Measurements from ENCODE around the gene ZNF821.
"Not testable (repeated sequence)": the region's sequence is repeated elsewhere in the genome, so short reads cannot be mapped to it uniquely, and the experiment has no call there.

ZNF821 gene

DNA sequence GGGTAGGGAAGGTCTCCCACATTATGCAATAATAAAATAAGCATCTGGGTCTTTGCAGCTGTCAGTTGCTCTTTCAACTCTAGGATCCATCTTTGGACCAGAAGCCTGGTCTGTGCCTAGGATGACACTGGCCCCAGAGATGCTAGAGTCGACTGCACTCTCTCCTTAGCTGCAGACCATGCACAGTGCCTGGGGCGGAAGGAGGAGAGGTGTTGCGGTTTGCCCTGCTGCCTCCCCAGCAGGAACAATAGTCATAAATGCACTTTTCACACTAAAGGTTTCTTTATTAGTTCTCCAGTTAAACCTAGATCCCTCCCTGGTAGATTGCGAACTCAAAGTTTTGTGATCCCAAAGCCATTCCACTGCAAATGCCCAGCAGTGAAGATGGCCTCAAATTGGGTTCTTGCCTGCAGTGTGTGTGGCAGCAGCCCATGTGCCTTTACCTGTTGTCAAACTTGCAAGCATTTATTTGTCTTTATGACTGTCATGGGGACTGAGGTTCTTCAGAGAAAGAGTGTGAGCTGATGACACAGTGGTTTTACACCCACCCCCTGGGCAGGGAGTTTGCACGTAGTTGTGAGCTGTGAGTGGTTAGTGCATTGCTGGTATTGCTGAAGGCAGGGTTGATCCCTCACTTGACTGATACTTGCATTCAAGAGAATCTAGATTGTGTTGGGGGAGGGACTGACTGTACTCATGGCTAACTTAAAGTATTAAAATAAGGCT, 27.9 kb downstream of the ZNF821 start:
- no peak for DNase-seq

DNA sequence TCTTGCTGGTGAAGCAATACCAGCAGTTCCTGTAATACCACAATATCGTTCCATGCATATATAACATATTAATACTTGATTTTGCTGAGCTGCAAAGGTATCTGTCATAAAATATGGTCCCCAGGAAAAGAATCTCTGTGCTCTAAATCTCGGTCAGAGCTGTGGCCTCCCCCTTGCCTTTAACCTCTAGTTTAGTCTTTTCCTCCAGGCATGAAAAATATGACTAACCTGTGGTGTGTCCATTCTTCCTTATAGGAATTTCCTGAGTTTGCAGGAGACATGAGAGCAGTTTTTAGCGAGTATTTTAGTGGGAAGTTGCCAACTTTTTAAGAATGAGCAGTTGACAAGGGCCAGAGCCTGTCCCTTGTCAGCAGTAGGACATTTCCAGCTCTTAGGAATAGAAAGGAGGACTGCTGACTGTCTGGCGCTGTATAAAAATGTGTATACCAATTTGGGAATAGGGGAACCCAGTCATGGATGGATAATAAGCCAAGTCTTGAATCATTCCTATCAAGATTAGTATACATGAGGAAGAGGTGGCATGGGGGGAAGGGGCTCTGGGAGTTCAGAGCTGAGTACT, 29.5 kb downstream of the ZNF821 start:
- no peak for DNase-seq

DNA sequence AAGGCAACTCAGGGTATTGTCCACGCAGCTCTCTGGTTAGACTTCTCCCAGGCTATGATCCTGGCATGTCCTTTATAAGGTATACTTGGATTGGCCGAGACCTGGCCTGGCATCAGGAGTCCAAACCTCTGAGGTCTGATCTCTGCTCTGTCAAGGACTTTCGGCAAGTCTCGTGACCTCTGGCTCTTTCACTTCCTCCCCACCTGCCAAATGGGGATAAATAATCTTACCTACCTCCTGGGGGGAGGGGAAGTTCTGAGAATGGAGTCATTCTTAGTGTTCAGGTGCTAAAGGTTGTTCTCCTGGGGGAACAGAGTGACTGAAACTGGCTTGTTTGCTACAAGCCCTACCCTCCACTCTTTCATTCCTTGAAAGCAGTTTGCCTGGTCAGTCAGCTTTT, 30.6 kb downstream of the ZNF821 start:
- DNase-seq = no peak

DNA sequence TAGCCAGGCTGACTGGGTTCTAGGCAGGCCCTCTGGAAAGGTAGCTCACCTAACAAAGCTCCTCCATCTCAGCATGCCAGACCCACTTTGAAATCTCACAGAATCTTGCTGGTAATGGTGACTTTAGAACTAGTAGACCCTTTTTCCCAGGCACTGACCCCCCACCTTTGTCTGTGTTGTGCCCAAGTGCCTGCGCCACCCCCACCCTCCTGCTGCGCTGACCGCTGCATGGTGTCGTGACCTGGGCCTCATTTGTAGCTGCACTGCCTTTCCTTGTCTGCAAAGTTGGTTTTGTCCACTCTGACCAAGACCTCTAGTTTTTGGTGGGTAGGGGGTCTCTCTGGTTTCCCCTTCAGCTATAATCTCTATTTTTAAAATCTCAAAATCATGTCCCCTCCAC, 31.4 kb downstream of the ZNF821 start:
- no peak for DNase-seq

DNA sequence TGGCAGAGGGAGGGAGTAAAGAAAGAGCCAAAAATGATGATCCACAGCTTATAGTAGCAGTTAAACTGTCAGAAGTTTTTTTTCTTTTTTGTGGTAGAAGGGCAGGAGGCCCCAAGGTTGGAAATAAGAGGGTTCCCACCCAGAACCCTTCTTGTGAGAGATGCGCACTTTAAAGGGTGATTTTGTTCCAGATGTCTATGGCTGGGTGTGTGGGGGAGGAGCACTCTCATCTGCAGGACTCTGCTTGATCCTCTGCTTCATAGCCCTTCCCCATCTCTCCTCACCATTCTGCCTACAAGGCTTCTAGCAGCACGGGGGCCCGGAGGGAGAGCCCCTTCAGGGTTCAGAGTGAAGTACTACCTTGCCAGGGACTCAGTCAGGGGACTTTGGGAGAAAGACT, 31.8 kb downstream of the ZNF821 start:
- DNase-seq = no peak

DNA sequence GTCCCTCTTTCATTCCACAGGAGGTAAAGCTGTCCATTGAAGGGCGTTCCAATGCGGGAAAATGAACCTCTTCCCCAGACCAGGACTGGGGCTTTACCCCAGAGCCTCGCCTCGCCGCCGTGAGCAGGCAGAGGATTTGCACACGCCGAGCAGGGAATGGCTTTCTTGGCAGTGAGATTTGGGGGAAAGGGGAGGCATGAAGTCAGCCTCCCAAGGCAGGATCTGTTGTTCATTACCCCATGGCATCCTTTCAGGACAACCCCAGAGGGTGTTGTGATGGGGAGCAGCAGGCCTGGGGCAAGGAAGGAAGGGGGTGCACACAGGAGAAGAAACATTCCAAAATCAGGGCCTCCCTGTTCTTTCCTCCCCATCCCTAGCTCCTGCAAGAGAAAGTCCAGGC, 32.2 kb downstream of the ZNF821 start:
- no peak for DNase-seq

DNA sequence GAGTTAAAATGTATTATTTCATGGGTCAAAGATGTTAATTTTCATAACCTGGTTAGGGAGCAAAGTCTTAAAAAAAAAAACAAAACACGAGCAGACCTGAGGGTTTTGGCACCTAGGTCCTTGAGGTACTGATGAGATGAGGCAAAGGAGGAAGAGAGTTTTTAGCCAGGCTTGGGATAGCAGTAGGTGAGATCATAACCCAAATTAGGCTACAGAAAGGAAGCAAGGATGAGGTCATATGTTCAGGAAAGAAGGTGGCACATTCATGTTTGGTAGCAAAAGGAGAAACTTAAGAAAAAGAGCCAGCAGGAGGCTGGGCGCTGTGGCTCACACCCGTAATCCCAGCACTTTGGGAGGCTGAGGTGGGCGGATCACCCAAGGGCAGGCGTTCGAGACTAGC, 35.4 kb downstream of the ZNF821 start:
- DNase-seq = no peak

DNA sequence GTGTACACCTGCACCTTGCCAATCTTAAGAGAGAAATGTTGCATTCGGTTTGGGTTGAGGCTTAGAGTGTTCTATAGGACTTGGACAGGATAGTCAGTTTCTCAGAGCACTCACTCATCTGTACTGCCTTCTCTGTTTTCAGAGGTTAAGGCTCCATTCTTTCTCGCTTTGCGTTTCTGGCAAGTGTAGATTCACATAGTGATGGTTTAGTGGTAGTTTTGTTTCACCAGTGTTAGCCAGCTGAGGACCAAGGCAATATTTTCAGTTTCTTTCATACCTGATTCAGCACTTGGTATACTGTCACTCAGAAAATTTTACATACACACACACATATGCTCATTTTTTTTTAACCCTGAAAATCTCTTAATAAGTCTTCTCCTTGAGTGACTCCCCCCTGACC, 36.9 kb downstream of the ZNF821 start:
- no peak for DNase-seq

DNA sequence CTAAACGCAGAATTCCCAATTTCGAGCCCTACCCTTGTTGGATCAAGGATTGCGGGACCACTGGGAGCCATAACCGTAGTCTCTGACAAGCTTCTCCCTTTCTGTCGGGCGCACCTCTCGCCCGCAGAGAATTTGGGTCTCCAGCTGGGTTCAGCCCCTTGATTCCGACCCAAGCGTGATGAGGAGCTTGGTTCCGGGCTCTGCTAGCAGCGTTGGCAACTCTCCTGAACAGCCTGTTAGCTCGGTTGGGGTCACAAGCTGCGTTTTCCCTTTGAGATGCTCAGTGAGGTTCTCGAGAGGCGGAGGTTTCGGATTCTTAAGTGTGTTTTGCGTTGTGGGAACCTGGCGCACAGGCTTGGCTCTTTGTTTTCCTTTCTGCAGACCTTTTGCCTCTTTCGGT, 37.6 kb downstream of the ZNF821 start:
- DNase-seq = no peak

DNA sequence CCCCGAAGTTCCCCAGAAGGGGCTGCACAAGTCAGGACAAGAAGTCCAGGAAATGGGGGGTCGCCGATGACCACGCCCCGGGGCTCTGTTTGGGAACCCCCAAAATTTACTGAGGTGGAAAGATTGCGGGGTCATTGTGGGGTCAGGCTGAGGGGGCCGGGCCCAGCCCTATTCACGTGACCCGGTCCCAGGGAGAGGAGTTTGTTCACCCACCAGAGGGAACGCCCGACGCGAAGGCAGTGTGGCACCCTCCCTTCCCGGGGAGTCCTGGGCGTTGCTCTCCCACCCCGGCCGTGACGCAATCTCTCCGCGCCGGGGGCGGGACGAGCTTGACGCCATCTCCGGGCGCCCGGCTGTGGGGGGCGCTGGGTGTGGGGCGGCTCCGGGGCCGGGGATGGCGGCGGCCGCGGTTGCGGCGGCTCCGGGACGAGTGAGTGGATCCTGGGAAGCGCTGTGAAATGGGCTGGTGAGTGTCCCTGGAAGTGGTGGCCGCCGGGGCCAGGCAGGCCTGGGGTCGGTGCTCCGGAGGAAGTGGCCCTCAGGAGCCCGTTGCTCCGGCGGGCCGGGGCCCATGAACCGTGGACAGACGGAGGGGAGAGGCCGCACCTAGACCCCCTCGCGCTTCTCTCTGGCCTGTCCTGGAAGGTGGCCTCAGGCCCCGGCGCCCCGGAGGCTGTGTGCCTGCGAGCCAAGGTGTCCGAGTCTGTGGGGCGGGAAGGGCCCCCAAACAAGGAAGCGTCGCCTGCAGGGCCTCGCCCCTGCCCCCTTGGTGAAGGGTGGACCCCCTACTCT, 38.1 kb downstream of the ZNF821 start, which contains the start of gene ATXN1L:
Gene ATXN1L (plus strand): TSS at position 338 of the 792 bp plus-strand sequence. CDS start 3,765 bp downstream, outside the sequence.
- DNase-seq = peak; percentile 46 to 82

DNA sequence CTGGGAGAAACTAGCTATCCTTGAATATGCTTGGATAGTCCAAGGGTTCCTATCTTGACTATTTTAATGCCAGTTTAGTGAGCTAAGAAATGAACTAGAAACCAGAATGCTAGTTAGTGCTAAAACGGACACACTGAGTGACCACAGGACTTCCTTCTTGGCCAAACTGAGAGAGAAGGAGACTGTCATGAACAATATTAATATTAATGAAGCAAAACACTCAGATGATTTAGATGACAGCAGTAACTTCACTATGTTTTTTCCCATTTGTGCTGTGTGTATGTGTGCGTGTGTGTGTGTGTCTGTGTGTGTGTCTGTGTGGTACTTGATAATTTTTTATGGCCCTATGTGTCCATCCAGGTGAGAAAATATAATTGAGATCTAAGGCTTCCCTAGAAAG, 40.4 kb downstream of the ZNF821 start:
- DNase-seq = no peak

DNA sequence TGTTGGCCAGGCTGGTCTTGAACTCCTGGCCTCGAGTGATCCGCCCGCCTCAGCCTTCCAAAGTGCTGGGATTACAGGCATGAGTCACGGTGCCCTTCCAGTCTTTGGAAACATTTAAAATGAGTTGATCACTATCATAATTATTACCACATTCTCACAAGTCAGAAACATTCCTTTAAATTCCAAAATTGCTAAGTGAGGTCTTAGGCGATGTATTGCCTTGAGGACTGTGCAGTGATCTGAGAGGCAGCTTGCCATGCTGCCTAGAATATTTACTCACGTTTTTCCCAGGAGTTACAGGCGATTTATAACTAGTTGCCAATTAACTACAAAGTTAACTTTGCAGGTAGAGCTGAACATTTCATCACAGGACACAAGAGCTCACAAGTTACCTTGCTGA, 43.9 kb downstream of the ZNF821 start:
- DNase-seq = no peak

DNA sequence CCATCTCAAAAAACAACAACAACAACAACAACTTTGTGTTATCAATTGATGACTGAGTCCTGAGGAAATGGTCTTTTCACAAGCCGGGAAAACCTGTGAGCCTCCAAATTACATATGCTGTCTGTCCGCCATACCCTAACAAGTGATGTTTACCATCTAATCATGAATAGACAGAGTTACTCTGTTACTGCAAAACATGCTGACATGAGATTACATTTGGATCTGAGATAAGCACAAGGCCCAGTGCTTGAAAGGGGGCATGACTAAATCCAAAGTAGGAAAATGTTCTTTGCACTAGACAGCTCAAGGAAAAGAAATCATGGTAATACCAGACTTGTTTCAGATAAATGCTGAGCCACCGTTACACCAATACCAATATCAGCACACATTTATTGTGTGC, 46.8 kb downstream of the ZNF821 start:
- DNase-seq = no peak

DNA sequence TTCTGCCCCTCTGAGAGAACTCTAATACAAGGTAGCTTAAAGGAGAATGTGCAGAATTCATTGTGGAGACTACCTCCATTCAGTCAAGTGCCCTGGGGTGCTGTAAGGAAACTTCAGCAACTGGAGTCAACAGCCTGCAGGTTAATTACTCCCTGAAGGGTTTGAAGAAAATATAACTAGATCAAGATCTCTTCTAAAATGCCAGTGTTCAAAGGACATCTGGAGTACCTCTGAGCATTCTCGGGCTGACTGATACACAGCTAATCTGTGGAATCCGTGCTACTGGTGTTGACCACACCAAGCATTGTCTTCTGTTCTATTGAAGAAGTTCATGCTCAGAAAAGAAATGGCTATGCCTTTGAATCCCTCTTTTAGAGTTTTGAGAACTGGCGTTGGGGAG, 49.7 kb downstream of the ZNF821 start:
- no peak for DNase-seq

DNA sequence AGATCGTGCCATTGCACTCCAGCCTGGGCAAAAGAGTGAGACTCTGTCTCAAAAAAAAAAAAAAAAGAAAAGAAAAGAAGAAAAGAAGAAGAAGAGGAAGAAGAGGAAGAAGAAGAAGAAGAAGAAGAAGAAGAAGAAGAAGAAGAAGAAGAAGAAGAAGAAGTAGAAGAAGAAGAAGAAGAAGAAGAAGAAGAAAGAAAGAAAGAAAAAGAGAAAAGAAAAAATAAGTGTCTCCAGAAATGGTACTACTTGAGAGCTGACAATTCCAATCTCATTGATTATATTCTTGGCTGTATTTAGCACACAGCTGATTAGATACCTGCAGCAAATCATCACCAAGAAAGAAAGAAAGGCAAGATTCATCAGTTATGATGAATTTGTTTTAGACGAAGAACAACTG, 51.9 kb downstream of the ZNF821 start:
- not testable (repeated sequence) for DNase-seq

DNA sequence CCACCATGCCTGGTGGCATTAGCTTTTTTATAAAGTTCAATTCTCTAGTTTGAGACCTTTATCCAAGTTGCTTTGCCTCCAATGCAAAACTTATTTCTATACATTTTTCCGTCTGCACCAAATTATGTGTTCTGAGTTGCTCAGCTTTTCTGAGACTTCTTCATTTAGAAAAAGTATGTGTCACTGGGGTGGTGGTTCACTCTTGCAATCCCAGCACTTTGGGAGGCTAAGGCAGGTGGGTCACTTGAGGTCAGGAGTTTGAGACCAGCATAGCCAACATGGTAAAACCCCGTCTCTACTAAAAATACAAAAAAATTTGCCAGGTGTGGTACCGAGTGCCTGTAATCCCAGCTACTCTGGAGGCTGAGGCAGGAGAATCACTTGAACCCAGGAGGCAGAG, 52.3 kb downstream of the ZNF821 start:
- not testable (repeated sequence) for DNase-seq

DNA sequence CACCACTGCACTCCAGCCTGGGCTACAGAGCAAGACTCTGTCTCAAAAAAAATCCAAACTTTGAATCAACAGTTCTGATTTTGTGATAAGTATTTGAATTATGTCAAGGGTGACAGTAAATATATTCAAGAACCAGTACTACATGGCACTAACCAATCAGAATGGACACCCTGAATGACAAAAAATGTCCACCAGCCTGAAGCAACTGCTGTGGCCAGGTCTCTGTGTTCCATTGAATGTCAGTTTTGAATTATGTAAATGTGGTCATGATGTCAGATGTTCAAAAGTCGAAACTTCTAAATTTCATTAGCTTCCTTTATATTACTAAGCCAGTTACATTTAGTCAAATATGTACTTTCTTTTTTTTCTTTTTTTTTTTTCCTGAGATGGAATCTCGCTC, 53.6 kb downstream of the ZNF821 start:
- DNase-seq = no peak

DNA sequence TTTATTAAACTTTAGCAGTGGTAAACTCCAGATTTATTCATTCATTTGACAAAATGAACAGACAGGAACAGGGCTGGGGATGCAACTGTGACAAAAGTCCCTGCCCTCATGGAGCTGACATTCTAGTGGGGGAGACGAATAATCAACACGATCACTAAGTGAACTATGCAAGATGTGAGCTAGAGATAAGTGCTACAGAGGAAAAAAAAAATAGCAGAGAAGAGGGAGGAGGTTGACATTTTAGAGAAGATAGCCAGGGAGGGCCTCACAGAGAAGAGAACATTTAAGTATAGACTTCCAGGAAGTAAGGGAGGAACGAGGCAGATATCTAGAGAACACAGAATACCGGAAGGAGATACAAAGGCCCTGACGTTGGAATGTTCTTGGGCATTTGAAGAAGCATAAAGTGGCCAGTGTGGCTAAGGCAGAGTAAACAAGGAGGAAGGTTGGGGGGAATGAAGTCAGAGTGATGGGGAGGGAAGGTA, 57.4 kb downstream of the ZNF821 start:
- no peak for DNase-seq

DNA sequence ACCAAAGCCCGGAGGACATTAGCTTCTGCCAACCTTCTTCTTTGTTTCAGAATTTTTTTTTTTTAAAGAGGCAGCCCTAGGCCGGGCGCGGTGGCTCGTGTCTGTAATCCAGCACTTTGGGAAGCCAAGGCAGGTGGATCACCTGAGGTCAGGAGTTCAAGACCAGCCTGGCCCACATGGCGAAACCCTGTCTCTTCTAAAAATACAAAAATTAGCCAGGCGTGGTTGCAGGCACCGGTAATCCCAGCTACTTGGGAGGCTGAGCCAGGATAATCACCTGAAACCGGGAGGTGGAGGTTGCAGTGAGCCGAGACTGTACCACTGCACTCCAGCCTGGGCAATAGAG, 66.9 kb downstream of the ZNF821 start:
- not testable (repeated sequence) for DNase-seq

DNA sequence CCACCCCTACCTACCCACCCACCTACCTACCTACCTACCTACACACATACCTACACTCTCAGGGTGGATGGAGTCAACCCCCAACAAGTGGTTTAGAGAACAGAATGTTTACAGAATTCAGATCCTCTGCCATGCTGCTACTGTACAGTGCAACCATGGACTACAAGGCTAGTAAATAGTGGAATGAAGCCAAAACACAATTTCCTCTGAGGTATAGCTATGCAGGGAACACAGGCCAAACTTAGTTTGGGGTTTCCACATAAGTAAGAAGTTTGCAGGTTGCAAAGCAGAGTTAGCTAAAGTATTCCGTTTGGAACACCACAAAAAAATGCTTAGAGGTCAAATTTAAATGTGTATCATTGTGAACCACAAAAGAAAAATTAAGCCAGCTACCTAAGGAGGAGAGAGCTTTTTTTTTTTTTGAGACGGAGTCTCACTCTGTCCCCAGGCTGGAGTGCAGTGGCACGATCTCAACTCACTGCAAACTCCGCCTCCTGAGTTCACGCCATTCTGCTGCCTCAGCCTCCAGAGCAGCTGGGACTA, 72.7 kb downstream of the ZNF821 start:
- no peak for DNase-seq

DNA sequence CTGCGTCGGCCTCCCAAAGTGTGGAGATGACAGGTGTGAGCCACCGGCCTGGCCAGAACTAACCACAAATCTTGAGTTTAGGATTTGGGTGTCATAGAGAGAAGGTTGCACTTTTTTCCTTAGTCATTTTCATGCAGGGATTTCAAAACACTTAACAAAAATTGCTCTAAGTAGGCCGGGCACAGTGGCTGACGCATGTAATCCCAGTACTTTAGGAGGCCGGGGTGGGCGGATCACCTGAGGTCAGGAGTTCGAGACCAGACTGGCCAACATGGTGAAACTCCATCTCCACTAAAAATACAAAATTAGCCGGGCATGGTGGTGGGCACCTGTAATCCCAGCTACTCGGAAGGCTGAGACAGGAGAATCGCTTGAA, 73.8 kb downstream of the ZNF821 start:
- DNase-seq = not testable (repeated sequence)
